K562 (cell line): ENCODE measurements around the gene IFT122. TPM values are rescaled to one million over a fixed set of nuclear protein-coding genes. Genes with fewer than 3 reads are reported as not detected.
A peak's percentile ranks its signal among the peaks of the same experiment; 100 is the strongest.

Experiments used
- C11orf30 ChIP-seq: fragments of 450-650 bp; IDR thresholded peaks from 2 replicates; pipeline ENCODE4 v1.6.1; 2016; ENCODE audit warnings: low read depth, mild to moderate bottlenecking
- CBX3 ChIP-seq, 2 experiments: IDR thresholded peaks; 1 replicate in 1 of 2; 2 replicates in 1 of 2; pipeline ENCODE4 v1.6.1; 2012; ENCODE audit warnings: inconsistent platforms in 2 of 2, low read length in 2 of 2, borderline replicate concordance in 1 of 2, control low read depth in 1 of 2
- ELF2 ChIP-seq: fragments of 250-450 bp; sonication (Bioruptor Pico); IDR thresholded peaks from 2 replicates; pipeline ENCODE4 v1.5.0; 2021; ENCODE audit warnings: mild to moderate bottlenecking
- EWSR1 ChIP-seq: fragments of 450-650 bp; IDR thresholded peaks from 2 replicates; pipeline ENCODE4 v1.6.1; 2018; ENCODE audit warnings: borderline replicate concordance, mild to moderate bottlenecking, low read depth, moderate library complexity; ENCODE audit not compliant: partially characterized antibody
- HDAC1 ChIP-seq, 2 experiments: fragments of 450-650 bp; IDR thresholded peaks; 2 replicates each; pipeline ENCODE4 v1.6.1; 2016 to 2017; ENCODE audit warnings: inconsistent platforms in 1 of 2, mild to moderate bottlenecking in 1 of 2, moderate library complexity in 1 of 2
- HDAC3 ChIP-seq: fragments of 450-650 bp; IDR thresholded peaks from 2 replicates; pipeline ENCODE4 v1.6.1; 2018; ENCODE audit warnings: borderline replicate concordance, mild to moderate bottlenecking, moderate library complexity; ENCODE audit not compliant: partially characterized antibody
- HSF4 ChIP-seq: fragments of 250-450 bp; sonication (Bioruptor Pico); IDR thresholded peaks from 2 replicates; pipeline ENCODE4 v2.1.2; 2022; ENCODE audit warnings: mild to moderate bottlenecking, moderate library complexity, borderline replicate concordance
- PHF21A ChIP-seq: fragments of 450-650 bp; IDR thresholded peaks from 2 replicates; pipeline ENCODE4 v1.6.1; 2017; ENCODE audit warnings: low read depth, borderline replicate concordance
- POU5F1 ChIP-seq: fragments of 150-350 bp; IDR thresholded peaks from 2 replicates; pipeline ENCODE4 v1.6.1; 2014; ENCODE audit warnings: borderline replicate concordance, low read length, low read depth, mild to moderate bottlenecking; ENCODE audit not compliant: partially characterized antibody
- SP1 ChIP-seq: sonication (generic); formaldehyde crosslinking; IDR thresholded peaks from 2 replicates; pipeline ENCODE4 v1.8.1; 2022; ENCODE audit warnings: mild to moderate bottlenecking, missing genetic modification reagents
- STAT5B ChIP-seq: fragments of 250-450 bp; sonication (Bioruptor Pico); IDR thresholded peaks from 2 replicates; pipeline ENCODE4 v1.8.0; 2021; ENCODE audit warnings: mild to moderate bottlenecking, inconsistent platforms
- SUPT5H ChIP-seq: fragments of 450-650 bp; IDR thresholded peaks from 2 replicates; pipeline ENCODE4 v1.6.1; 2016
- TEAD1 ChIP-seq, 2 experiments: fragments of 450-650 bp in 1 of 2; sonication (generic) in 1 of 2; formaldehyde crosslinking; IDR thresholded peaks; 2 replicates each; pipeline versions ENCODE4 v1.4.0 to v1.8.0; 2020 to 2022; ENCODE audit warnings: mild to moderate bottlenecking in 2 of 2, missing genetic modification reagents in 1 of 2
- ZBTB40 ChIP-seq, 2 experiments: fragments of 450-650 bp in 1 of 2; sonication (generic) in 1 of 2; formaldehyde crosslinking in 1 of 2; IDR thresholded peaks; 2 replicates each; pipeline versions ENCODE4 v1.7.1 to v1.9.0; 2016 to 2022; ENCODE audit warnings: inconsistent platforms in 1 of 2, mild to moderate bottlenecking in 1 of 2, missing genetic modification reagents in 1 of 2
- ZNF23 ChIP-seq: fragments of 250-450 bp; sonication (Bioruptor Pico); IDR thresholded peaks from 2 replicates; pipeline ENCODE4 v1.4.0; 2020; ENCODE audit warnings: mild to moderate bottlenecking
- ZNF263 ChIP-seq: sonication (generic); formaldehyde crosslinking; IDR thresholded peaks from 2 replicates; pipeline ENCODE4 v1.8.0; 2022; ENCODE audit warnings: mild to moderate bottlenecking, missing genetic modification reagents, borderline replicate concordance
- ZNF551 ChIP-seq: fragments of 250-450 bp; sonication (Bioruptor Pico); IDR thresholded peaks from 2 replicates; pipeline ENCODE4 v1.5.0; 2021; ENCODE audit warnings: mild to moderate bottlenecking, moderate library complexity
- ZNF644 ChIP-seq: fragments of 200-800 bp; sonication (Bioruptor generic); IDR thresholded peaks from 2 replicates; pipeline ENCODE4 v1.6.1; 2016; ENCODE audit warnings: low read depth, missing genetic modification characterization, missing compliant biosample characterization
- polyA plus RNA-seq, 8 experiments: library from polyadenylated mRNA; depleted of rRNA in 4 of 8; stranded (reverse) in 5 of 8; unstranded in 3 of 8; fragments of >200 nt; fragmentation: Nextera tagmentation in 2 of 8; fragmentation: Illumina TruSeq in 1 of 8; extraction: Ambion mirVana in 2 of 8; extraction: Trizol in 1 of 8; gene quantifications; 2 replicates each; pipeline versions ENCODE4 v1.2.1 to v1.2.3, GENCODE V29; 2011 to 2014; ENCODE audit warnings: inconsistent platforms in 1 of 8, missing spikeins in 1 of 8
- total RNA-seq, 7 experiments: library from RNA; depleted of rRNA in 6 of 7; stranded (reverse); fragments of >200 nt in 6 of 7; fragmentation: Illumina TruSeq in 2 of 7; extraction: Trizol in 2 of 7; gene quantifications; 2 replicates each; pipeline versions ENCODE4 v1.2.1 to v1.2.3, GENCODE V29; 2011 to 2021; ENCODE audit warnings: low replicate concordance in 1 of 7

The IFT122 gene
- total and polyA plus RNA-seq, 9 of the 15 experiments (the other 6 are each of a cell fraction or from before 2014, with no cell fraction given): 2.4 to 11.5 (median 7.7) TPM

GRCh38 chr3:129399145-129399894 is 40.7 kb upstream of the IFT122 start (continued):
- peak; percentile 98 for TF ChIP-seq ZBTB40 (IDR thresholded peaks at IDR 0.05)
- TF ChIP-seq ZBTB40 (CRISPR knock-in tag; IDR thresholded peaks at IDR 0.05): no peak
- peak; percentile 58; the same call in 1 of the 2 replicates for TF ChIP-seq SP1 (CRISPR knock-in tag)
- TF ChIP-seq ZNF23 (CRISPR knock-in tag): no peak
- peak in 1 of 2 experiments; percentile 58; a peak in 1 of 4 replicates for TF ChIP-seq TEAD1 (CRISPR knock-in tag; IDR thresholded peaks at IDR 0.05)
- TF ChIP-seq POU5F1: peak; percentile 47
- peak; percentile 63; the same call in 1 of the 2 replicates for TF ChIP-seq ZNF644 (tag)
- peak; percentile 77 for TF ChIP-seq C11orf30
- peak; percentile 100 for TF ChIP-seq ELF2 (CRISPR knock-in tag)
- peak in 1 of 2 experiments; percentile 46; a peak in 1 of 3 replicates for TF ChIP-seq CBX3 (IDR thresholded peaks at IDR 0.05; ENCODE audit: borderline replicate concordance in 1 of 2, low read length in 2 of 2)
- TF ChIP-seq ZNF263: no peak
- no peak for TF ChIP-seq ZNF551
- no peak for TF ChIP-seq EWSR1
- peak; percentile 98 for TF ChIP-seq PHF21A
- TF ChIP-seq HDAC1 (IDR thresholded peaks at IDR 0.05): peak; percentile 34 to 69; a peak in 2 of 4 replicates
- peak; percentile 37 for TF ChIP-seq HDAC3
- TF ChIP-seq SUPT5H: peak; percentile 65
- TF ChIP-seq HSF4: no peak
- no peak for TF ChIP-seq STAT5B
